Hepatocyte (in vitro differentiated cells): Measurements from ENCODE around the gene STX7. TPM values are rescaled to one million over a fixed set of nuclear protein-coding genes. Genes with fewer than 3 reads are reported as not detected.

ENCODE experiments used
- DNase-seq: peaks from one replicate; pipeline ENCODE4 v3.0.0-alpha.2; 2016; ENCODE audit warnings: low spot score
- H2AFZ ChIP-seq: fragments of 200-600 bp; sonication (generic); 2 replicates; pipeline ENCODE4 v1.6.0; 2016; ENCODE audit warnings: antibody characterized with exemption, mild to moderate bottlenecking
- H3K27ac ChIP-seq: fragments of 200-600 bp; sonication (generic); 2 replicates; pipeline ENCODE4 v1.5.1; 2016; ENCODE audit warnings: mild to moderate bottlenecking
- H3K27me3 ChIP-seq: fragments of 200-600 bp; sonication (generic); 2 replicates; pipeline ENCODE4 v1.6.1; 2016
- H3K36me3 ChIP-seq: fragments of 200-600 bp; sonication (generic); replicated peaks from 2 replicates; pipeline ENCODE4 v1.5.1; 2016; ENCODE audit warnings: low read depth; ENCODE audit not compliant: insufficient read depth
- H3K4me1 ChIP-seq: fragments of 200-600 bp; sonication (generic); 2 replicates; pipeline ENCODE4 v1.5.1; 2016; ENCODE audit warnings: mild to moderate bottlenecking, moderate library complexity; ENCODE audit not compliant: insufficient read depth
- H3K4me2 ChIP-seq: fragments of 200-600 bp; sonication (generic); 2 replicates; pipeline ENCODE4 v1.6.0; 2016
- H3K4me3 ChIP-seq: fragments of 200-600 bp; sonication (generic); 2 replicates; pipeline ENCODE4 v1.5.1; 2016; ENCODE audit warnings: mild to moderate bottlenecking
- H3K79me2 ChIP-seq: fragments of 200-600 bp; sonication (generic); 2 replicates; pipeline ENCODE4 v1.6.0; 2017; ENCODE audit warnings: mild to moderate bottlenecking
- H3K9me2 ChIP-seq: fragments of 200-600 bp; sonication (generic); replicated peaks from 2 replicates; pipeline ENCODE4 v1.6.0; 2017; ENCODE audit warnings: mild to moderate bottlenecking; ENCODE audit not compliant: insufficient read depth
- H3K9me3 ChIP-seq: fragments of 200-600 bp; sonication (generic); 2 replicates; pipeline ENCODE4 v1.5.1; 2016; ENCODE audit warnings: low read depth, mild to moderate bottlenecking
- H4K20me1 ChIP-seq: fragments of 200-600 bp; sonication (generic); 2 replicates; pipeline ENCODE4 v1.6.0; 2016; ENCODE audit warnings: mild to moderate bottlenecking; ENCODE audit not compliant: insufficient read depth, poor library complexity, severe bottlenecking
- EZH2 ChIP-seq: fragments of 200-600 bp; sonication (generic); IDR thresholded peaks from 2 replicates; pipeline ENCODE4 v1.6.1; 2016; ENCODE audit warnings: antibody characterized with exemption, mild to moderate bottlenecking, borderline replicate concordance
- EZH2phosphoT487 ChIP-seq: fragments of 200-600 bp; sonication (generic); IDR thresholded peaks from one replicate; pipeline ENCODE4 v1.6.1; 2018; ENCODE audit warnings: antibody characterized with exemption, mild to moderate bottlenecking, low read depth, moderate library complexity; ENCODE audit not compliant: unreplicated experiment, severe bottlenecking
- WGBS: methylation state at CpG from one replicate; pipeline ENCODE4 v1.1.6; 2016; ENCODE audit warnings: low lambda C conversion rate; ENCODE audit errors: missing lambda C conversion rate; 5-methylcytosine and 5-hydroxymethylcytosine counted together
- polyA plus RNA-seq: library from polyadenylated mRNA; unstranded; fragments of >200 nt; fragmentation: Nextera tagmentation; extraction: Ambion mirVana; gene quantifications from 2 replicates; pipeline ENCODE4 v1.2.1, GENCODE V29; 2016
- total RNA-seq: library from RNA; depleted of rRNA; stranded (reverse); fragments of >200 nt; gene quantifications from 2 replicates; pipeline ENCODE4 v1.2.3, GENCODE V29; 2014
- TF ChIP-seq, protein P1 (sequence below): fragments of 200-600 bp; sonication (generic); IDR thresholded peaks from 2 replicates; pipeline ENCODE4 v1.5.1; 2016; ENCODE audit warnings: antibody characterized with exemption, mild to moderate bottlenecking; ENCODE audit not compliant: poor library complexity

The STX7 gene
- total and polyA plus RNA-seq, 2 experiments from 2014 or later = 38.4 to 39.3 TPM

DNA sequence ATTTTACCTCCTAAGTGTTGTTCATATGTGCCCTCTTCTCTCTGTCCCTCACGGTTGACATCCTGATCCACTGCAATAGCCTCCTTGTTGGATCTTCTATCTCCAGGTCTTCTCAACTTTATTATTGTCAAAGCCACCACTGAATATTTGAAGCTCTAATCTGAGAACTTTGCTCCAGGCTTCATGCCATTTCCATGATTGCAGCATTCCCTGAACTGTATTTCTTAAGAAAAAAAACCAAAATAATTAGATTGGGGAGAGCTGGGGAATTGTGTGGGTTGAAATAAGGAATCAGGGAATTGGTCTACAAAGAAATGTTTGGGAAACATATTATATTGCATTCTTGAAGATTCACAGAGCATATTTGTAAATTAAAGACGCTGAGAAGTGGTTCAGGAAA lies 2.5 kb upstream of the STX7 start:
- no peak overlapping the region for H3K4me3 ChIP-seq
- TF ChIP-seq EZH2 (no peak), EZH2phosphoT487 (no peak)
- TF ChIP-seq, protein P1, sequence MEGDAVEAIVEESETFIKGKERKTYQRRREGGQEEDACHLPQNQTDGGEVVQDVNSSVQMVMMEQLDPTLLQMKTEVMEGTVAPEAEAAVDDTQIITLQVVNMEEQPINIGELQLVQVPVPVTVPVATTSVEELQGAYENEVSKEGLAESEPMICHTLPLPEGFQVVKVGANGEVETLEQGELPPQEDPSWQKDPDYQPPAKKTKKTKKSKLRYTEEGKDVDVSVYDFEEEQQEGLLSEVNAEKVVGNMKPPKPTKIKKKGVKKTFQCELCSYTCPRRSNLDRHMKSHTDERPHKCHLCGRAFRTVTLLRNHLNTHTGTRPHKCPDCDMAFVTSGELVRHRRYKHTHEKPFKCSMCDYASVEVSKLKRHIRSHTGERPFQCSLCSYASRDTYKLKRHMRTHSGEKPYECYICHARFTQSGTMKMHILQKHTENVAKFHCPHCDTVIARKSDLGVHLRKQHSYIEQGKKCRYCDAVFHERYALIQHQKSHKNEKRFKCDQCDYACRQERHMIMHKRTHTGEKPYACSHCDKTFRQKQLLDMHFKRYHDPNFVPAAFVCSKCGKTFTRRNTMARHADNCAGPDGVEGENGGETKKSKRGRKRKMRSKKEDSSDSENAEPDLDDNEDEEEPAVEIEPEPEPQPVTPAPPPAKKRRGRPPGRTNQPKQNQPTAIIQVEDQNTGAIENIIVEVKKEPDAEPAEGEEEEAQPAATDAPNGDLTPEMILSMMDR = no peak
- H3K4me2 ChIP-seq = no peak overlapping the region
- H3K27ac ChIP-seq = no peak overlapping the region
- DNase-seq = no peak
- no peaks in the 10 kb centered on the region for H3K27me3 ChIP-seq
- H3K9me2 ChIP-seq = no peaks in the 10 kb centered on the region
- peaks cover 19% of the 10 kb centered on the region for H3K79me2 ChIP-seq
- no peaks in the 10 kb centered on the region for H4K20me1 ChIP-seq
- H3K9me3 ChIP-seq = no peaks in the 10 kb centered on the region
- no peak overlapping the region for H2AFZ ChIP-seq
- WGBS = 69% methylated on average over 2 of the region's 2 CpGs
- no peaks in the 10 kb centered on the region for H3K36me3 ChIP-seq
- peaks cover 6% of the 10 kb centered on the region for H3K4me1 ChIP-seq

DNA sequence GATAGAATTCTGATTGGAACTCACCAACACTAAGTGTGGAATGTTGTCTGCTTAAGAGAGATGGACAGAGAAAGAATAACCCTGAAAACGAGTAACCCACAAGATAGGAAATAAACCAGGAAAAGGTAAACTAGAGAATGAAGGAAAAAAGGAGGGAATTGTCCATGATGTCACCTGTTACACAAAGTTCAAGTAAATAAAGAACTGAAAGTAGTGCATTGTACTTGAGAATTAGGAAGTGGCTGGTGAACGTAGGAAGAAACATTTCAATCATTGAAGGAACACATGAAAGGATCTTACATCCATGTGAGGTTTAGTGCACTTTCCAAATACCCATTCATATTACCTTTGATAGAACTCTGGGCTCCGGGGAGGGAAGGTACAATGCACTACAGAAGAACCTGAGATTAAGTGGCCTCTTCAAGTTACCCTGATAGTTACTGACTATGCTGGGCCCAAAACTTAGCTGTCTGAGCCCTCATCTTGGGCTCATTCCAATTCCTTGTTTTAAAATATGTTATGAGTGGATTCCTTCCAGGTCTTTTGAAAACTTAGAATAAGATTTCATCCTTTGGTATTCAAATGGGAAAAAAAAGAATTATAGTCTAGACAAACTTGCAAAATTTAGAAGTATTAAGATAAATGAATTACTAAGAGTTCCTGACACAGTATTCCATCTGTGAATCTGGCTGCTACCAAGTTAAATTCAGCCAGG lies 1.1 kb upstream of the STX7 start:
- Histone ChIP-seq H3K4me1 (peaks cover 10% of the 10 kb centered on the region), H4K20me1 (peaks cover 4% of the 10 kb centered on the region), H3K9me3 (no peaks in the 10 kb centered on the region), H3K9me2 (no peaks in the 10 kb centered on the region), H3K36me3 (no peaks in the 10 kb centered on the region), H3K4me2 (peak overlapping the region; percentile 71), H3K27me3 (no peaks in the 10 kb centered on the region), H3K79me2 (peaks cover 32% of the 10 kb centered on the region), H2AFZ (peak overlapping the region; percentile 63), H3K4me3 (peak overlapping the region; percentile 82), H3K27ac (peak overlapping the region; percentile 90)
- TF ChIP-seq EZH2phosphoT487 (no peak), EZH2 (no peak)
- TF ChIP-seq, protein P1 = no peak
- 52% methylated on average over 3 of the region's 3 CpGs for WGBS
- DNase-seq = no peak

DNA sequence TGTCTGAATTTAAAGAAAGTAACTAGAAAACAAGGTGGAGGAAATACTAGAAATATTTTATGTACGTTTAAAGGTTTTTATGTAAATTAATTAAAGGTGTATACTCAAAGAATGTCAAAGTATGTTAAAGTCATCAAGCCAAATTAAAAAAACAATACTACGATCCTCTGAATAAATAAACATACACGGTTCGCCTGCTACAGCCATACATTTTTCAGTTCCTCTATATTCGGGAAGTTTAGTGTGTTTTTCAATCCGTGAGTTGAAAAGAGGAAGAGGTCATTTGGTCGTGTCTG lies 626 bp downstream of the STX7 start:
- peaks cover 4% of the 10 kb centered on the region for H4K20me1 ChIP-seq
- H2AFZ ChIP-seq = peak overlapping the region; percentile 45
- H3K36me3 ChIP-seq = no peaks in the 10 kb centered on the region
- peak overlapping the region; percentile 90 for H3K27ac ChIP-seq
- under 1% methylated on average over 7 of the region's 7 CpGs for WGBS
- H3K9me3 ChIP-seq = no peaks in the 10 kb centered on the region
- no peak for DNase-seq
- H3K4me2 ChIP-seq = peak overlapping the region; percentile 71
- H3K79me2 ChIP-seq = peaks cover 49% of the 10 kb centered on the region
- H3K4me1 ChIP-seq = peaks cover 10% of the 10 kb centered on the region
- no peaks in the 10 kb centered on the region for H3K27me3 ChIP-seq
- peak overlapping the region; percentile 82 for H3K4me3 ChIP-seq
- TF ChIP-seq EZH2 (no peak), EZH2phosphoT487 (no peak)
- TF ChIP-seq, protein P1 = no peak
- H3K9me2 ChIP-seq = no peaks in the 10 kb centered on the region
